HCT116 (cell line): ENCODE measurements around the gene ERVW-1. TPM values are rescaled to one million over a fixed set of nuclear protein-coding genes. Genes with fewer than 3 reads are reported as not detected.

Source experiments
- ATAC-seq: fragments of 200-7000 bp; cut with Tn5 transposase; 2 replicates; pipeline ENCODE4 v1.9.1; 2020; ENCODE audit warnings: mild to moderate bottlenecking, moderate library complexity
- BruUV-seq: library from RNA; stranded (reverse); fragments of 400-500 nt; replicated peaks from 2 replicates; lab custom pipeline; 2021; lab: Mats Ljungman, UMichigan
- CTCF ChIA-PET: fragments of 300-600 bp; sonication (Branson Sonifier 250); formaldehyde crosslinking; loops from one replicate; lab custom pipeline; 2021; ENCODE audit warnings: antibody characterized with exemption; lab: Charles Lee
- POLR2A ChIA-PET: fragments of 300-600, 350-600 bp; sonication (Branson Sonifier 250); formaldehyde crosslinking; loops from one replicate; lab custom pipeline; 2021; ENCODE audit warnings: antibody characterized with exemption; lab: Charles Lee
- RAD21 ChIA-PET, 2 experiments: fragments of 300-600 bp; sonication (Branson Sonifier 250); formaldehyde crosslinking; loops; one replicate each; lab custom pipeline; 2023; ENCODE audit warnings: low total read pairs in 2 of 2; ENCODE audit not compliant: uncharacterized antibody in 2 of 2, unreplicated experiment in 2 of 2, low non-redundant PET in 1 of 2; lab: Charles Lee
- DNase-seq: peaks from one replicate; pipeline ENCODE4 v3.0.0-alpha.2; 2010; ENCODE audit warnings: low read depth, low spot score
- H2AFZ ChIP-seq: fragments of 200-600 bp; shearing (Covaris generic), sonication (generic); 2 replicates; pipeline ENCODE4 v1.6.1; 2017; ENCODE audit warnings: low read depth, mixed run types, mixed read lengths, antibody characterized with exemption, low read length; ENCODE audit not compliant: poor library complexity, severe bottlenecking
- H3K27ac ChIP-seq: 2 replicates; pipeline ENCODE4 v1.5.1; 2012; ENCODE audit warnings: low read depth, low read length
- H3K27me3 ChIP-seq: fragments of 200-600 bp; sonication (generic); 2 replicates; pipeline ENCODE4 v1.6.1; 2016; ENCODE audit warnings: mixed run types, low read length, mixed read lengths; ENCODE audit not compliant: insufficient read depth
- H3K36me3 ChIP-seq, 2 experiments: fragments of 200-500 bp in 1 of 2; fragments of 200-600 bp in 1 of 2; sonication (Bioruptor generic) in 1 of 2; sonication (generic) in 1 of 2; 2 replicates each; pipeline versions ENCODE4 v1.5.1 to v1.6.1; 2014 to 2016; ENCODE audit warnings: low read length in 2 of 2, inconsistent platforms in 1 of 2, mixed read lengths in 1 of 2, mixed run types in 1 of 2; ENCODE audit not compliant: insufficient read depth in 2 of 2, control insufficient read depth in 1 of 2
- H3K4me1 ChIP-seq, 2 experiments: fragments of 200-600 bp in 1 of 2; sonication (generic) in 1 of 2; 2 replicates each; pipeline versions ENCODE4 v1.5.1 to v1.6.1; 2012 to 2017; ENCODE audit warnings: low read length in 2 of 2, inconsistent platforms in 1 of 2, mild to moderate bottlenecking in 1 of 2, mixed read lengths in 1 of 2, mixed run types in 1 of 2, moderate library complexity in 1 of 2; ENCODE audit not compliant: insufficient read depth in 2 of 2, control insufficient read depth in 1 of 2
- H3K4me2 ChIP-seq: fragments of 200-600 bp; sonication (generic); 2 replicates; pipeline ENCODE4 v1.6.1; 2017; ENCODE audit warnings: mixed run types, low read length, mixed read lengths
- H3K4me3 ChIP-seq, 2 experiments: fragments of 200-600 bp in 1 of 2; sonication (generic) in 1 of 2; replicated peaks in 1 of 2; 2 replicates each; pipeline ENCODE4 v1.5.1; 2011 to 2016; ENCODE audit warnings: low read length in 2 of 2, control low read depth in 1 of 2, low read depth in 1 of 2, mild to moderate bottlenecking in 1 of 2, mixed read lengths in 1 of 2, mixed run types in 1 of 2
- H3K79me2 ChIP-seq: fragments of 200-600 bp; sonication (generic); 2 replicates; pipeline ENCODE4 v1.6.1; 2017; ENCODE audit warnings: mild to moderate bottlenecking, mixed run types, low read length, moderate library complexity, mixed read lengths; ENCODE audit not compliant: insufficient read depth
- H3K9ac ChIP-seq: fragments of 200-600 bp; sonication (generic); 2 replicates; pipeline ENCODE4 v1.6.1; 2016; ENCODE audit warnings: low read length, mixed read lengths
- H3K9me2 ChIP-seq: fragments of 200-600 bp; sonication (generic), shearing (Covaris generic); 2 replicates; pipeline ENCODE4 v1.6.1; 2017; ENCODE audit warnings: mixed run types, mild to moderate bottlenecking, moderate library complexity; ENCODE audit not compliant: insufficient read depth
- H3K9me3 ChIP-seq, 2 experiments: fragments of 200-500 bp in 1 of 2; fragments of 200-600 bp in 1 of 2; sonication (Bioruptor generic) in 1 of 2; sonication (generic) in 1 of 2; 2 replicates each; pipeline ENCODE4 v1.6.1; 2014 to 2017; ENCODE audit warnings: low read length in 2 of 2, mixed read lengths in 2 of 2, inconsistent platforms in 1 of 2, low read depth in 1 of 2, mild to moderate bottlenecking in 1 of 2, mixed run types in 1 of 2, moderate library complexity in 1 of 2; ENCODE audit not compliant: control insufficient read depth in 1 of 2, insufficient read depth in 1 of 2
- H4K20me1 ChIP-seq: fragments of 200-600 bp; sonication (generic), shearing (Covaris generic); 2 replicates; pipeline ENCODE4 v1.6.1; 2017; ENCODE audit warnings: mixed run types, mild to moderate bottlenecking, moderate library complexity; ENCODE audit not compliant: insufficient read depth
- CEBPB ChIP-seq: IDR thresholded peaks from 2 replicates; pipeline ENCODE4 v1.6.1; 2012; ENCODE audit warnings: low read depth
- CTCF ChIP-seq, 3 experiments: fragments of 200-600 bp in 1 of 3; sonication (generic) in 1 of 3; IDR thresholded peaks in 2 of 3; conservative IDR thresholded peaks in 1 of 3; 2 replicates each; pipeline ENCODE4 v1.5.1; 2012 to 2017; ENCODE audit warnings: low read depth in 2 of 3, low read length in 2 of 3, antibody characterized with exemption in 1 of 3, borderline replicate concordance in 1 of 3, control low read depth in 1 of 3, mild to moderate bottlenecking in 1 of 3, mixed read lengths in 1 of 3, mixed run types in 1 of 3, moderate library complexity in 1 of 3; ENCODE audit not compliant: insufficient read depth in 1 of 3
- EGR1 ChIP-seq: IDR thresholded peaks from 2 replicates; pipeline ENCODE4 v1.6.1; 2012; ENCODE audit warnings: low read depth
- ELF1 ChIP-seq: IDR thresholded peaks from 2 replicates; pipeline ENCODE4 v1.6.1; 2012; ENCODE audit warnings: low read depth, borderline replicate concordance
- EZH2 ChIP-seq: fragments of 200-600 bp; sonication (generic); IDR thresholded peaks from 2 replicates; pipeline ENCODE4 v1.6.1; 2017; ENCODE audit warnings: antibody characterized with exemption, mixed run types
- EZH2phosphoT487 ChIP-seq: fragments of 200-600 bp; IDR thresholded peaks from 2 replicates; pipeline ENCODE4 v1.6.1; 2018; ENCODE audit warnings: antibody characterized with exemption, borderline replicate concordance
- POLR2A ChIP-seq: IDR thresholded peaks from 2 replicates; pipeline ENCODE4 v1.7.0; 2011; ENCODE audit warnings: borderline replicate concordance; ENCODE audit not compliant: insufficient read depth, insufficient read length; ENCODE audit errors: extremely low read depth
- REST ChIP-seq: IDR thresholded peaks from 2 replicates; pipeline ENCODE4 v1.6.1; 2012; ENCODE audit warnings: low read depth
- SRF ChIP-seq: IDR thresholded peaks from 2 replicates; pipeline ENCODE4 v1.6.1; 2012; ENCODE audit warnings: low read depth
- ZFX ChIP-seq: fragments of 450-650 bp; IDR thresholded peaks from 2 replicates; pipeline ENCODE4 v1.6.1; 2017
- ZNF274 ChIP-seq: fragments of 200-500 bp; sonication (Bioruptor generic); IDR thresholded peaks from 2 replicates; pipeline ENCODE4 v1.6.1; 2014; ENCODE audit warnings: mild to moderate bottlenecking, low read depth, low read length, inconsistent platforms
- intact Hi-C: fragments of 100-400 bp; cut with micrococcal nuclease; formaldehyde crosslinking; loops from 2 replicates; pipeline ENCODE4 v1.10.0; 2022
- total RNA-seq: library from RNA; stranded (reverse); gene quantifications from one replicate; pipeline ENCODE4 v1.2.1, GENCODE V29; 2021; ENCODE audit not compliant: unreplicated experiment
- TF ChIP-seq, protein P1 (sequence below): IDR thresholded peaks from 2 replicates; pipeline ENCODE4 v1.6.1; 2012

The ERVW-1 gene
- total RNA-seq, 1 experiment from 2014 or later: not detected

DNA sequence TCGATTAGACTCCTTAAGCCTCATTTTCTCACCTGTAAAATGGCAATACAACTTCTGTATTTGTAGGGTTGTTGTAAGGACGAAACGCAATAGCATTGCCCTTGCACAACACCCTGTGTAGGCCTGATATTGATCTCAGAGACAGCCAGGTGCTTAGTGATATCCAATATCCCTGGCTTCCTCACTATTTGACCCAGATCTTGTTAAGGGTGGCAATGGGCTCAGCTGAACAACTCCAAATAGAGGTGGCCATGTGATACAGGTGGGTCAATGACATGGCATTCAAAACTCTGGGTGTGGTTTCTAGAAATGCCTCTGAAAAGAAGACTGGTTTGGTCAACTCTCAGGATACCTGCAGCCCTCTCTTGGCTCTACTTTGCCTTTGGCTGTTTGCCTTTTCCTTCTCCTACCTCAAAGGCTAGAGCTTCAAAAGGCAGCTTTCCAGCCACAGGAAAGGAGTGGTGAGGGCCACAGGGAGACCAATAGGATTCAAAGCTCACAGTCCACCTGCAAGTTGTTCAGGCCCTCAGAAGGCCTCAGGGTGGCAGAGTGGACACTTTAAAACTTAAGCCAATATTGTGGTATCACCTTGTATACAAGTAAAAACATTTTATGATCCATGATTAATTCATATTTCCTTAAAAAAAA lies 45.3 kb downstream of the ERVW-1 start:
- Histone ChIP-seq H3K9me3 (no peaks in the 10 kb centered on the region), H3K4me3 (no peak overlapping the region), H4K20me1 (no peaks in the 10 kb centered on the region), H2AFZ (no peak overlapping the region), H3K36me3 (no peaks in the 10 kb centered on the region), H3K79me2 (no peaks in the 10 kb centered on the region), H3K9me2 (no peaks in the 10 kb centered on the region)
- no peak for DNase-seq
- POLR2A ChIA-PET: no interaction called here
- CTCF ChIA-PET: interaction anchor here (0.7 kb wide), 1 partner anchor 8 kb away, joined by 4 read pairs; no protein-coding TSS in a partner anchor
- RAD21 ChIA-PET: no interaction called here
- no peak for TF ChIP-seq POLR2A
- TF ChIP-seq ZNF274: no peak
- TF ChIP-seq, protein P1, sequence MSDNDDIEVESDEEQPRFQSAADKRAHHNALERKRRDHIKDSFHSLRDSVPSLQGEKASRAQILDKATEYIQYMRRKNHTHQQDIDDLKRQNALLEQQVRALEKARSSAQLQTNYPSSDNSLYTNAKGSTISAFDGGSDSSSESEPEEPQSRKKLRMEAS: no peak
- TF ChIP-seq, all 23 proteins: peak for 0
- no peak overlapping the region for H3K9ac ChIP-seq
- no peak overlapping the region for H3K27ac ChIP-seq
- no peak for ATAC-seq
- no peak overlapping the region for H3K4me2 ChIP-seq
- no TSS peak for BruUV-seq
- no peaks in the 10 kb centered on the region for H3K27me3 ChIP-seq
- intact Hi-C loops: no loop called here
- no peaks in the 10 kb centered on the region for H3K4me1 ChIP-seq

DNA sequence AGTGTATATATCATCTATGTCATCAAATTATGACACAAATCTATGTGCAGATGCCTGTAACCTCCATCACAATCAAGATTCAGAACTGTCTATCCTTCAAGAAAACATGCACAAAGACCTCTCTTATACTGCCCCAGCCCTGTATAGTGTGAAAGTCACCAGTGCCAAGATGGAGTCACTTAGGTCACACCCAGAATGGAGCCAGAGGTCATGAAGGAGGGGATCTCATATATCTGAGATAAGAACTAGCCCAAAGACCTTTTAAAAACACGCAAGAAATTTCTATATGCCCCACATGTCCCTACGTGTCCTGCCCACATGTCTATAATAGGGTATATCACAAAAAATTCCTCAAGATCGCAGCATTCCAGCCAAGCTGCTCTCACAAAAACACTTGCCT lies 50.6 kb downstream of the ERVW-1 start:
- POLR2A ChIA-PET: no interaction called here
- intact Hi-C loops: loop anchor here (10.0 kb wide), 1 partner anchor 182 kb away; the partner anchor contains the start of genes ANKIB1 and KRIT1

More for the DNA sequence above, 50.6 kb downstream of the ERVW-1 start:
- DNase-seq: no peak
- H3K9me2 ChIP-seq: no peaks in the 10 kb centered on the region
- no peaks in the 10 kb centered on the region for H3K9me3 ChIP-seq
- H3K9ac ChIP-seq: no peak overlapping the region
- BruUV-seq: no TSS peak
- H3K27ac ChIP-seq: no peak overlapping the region
- RAD21 ChIA-PET: no interaction called here
- H3K27me3 ChIP-seq: no peaks in the 10 kb centered on the region
- no peaks in the 10 kb centered on the region for H3K36me3 ChIP-seq
- H4K20me1 ChIP-seq: no peaks in the 10 kb centered on the region
- H3K4me2 ChIP-seq: no peak overlapping the region
- peaks cover 0 to 12% of the 10 kb centered on the region in 2 experiments; a peak in 2 of 4 replicates for H3K4me1 ChIP-seq
- CTCF ChIA-PET: no interaction called here
- no peak overlapping the region for H2AFZ ChIP-seq
- TF ChIP-seq CTCF (IDR thresholded peaks at IDR 0.05 in 2 of 3, conservative IDR thresholded peaks at IDR 0.05 in 1 of 3; ENCODE audit: borderline replicate concordance in 1 of 3, insufficient read depth in 1 of 3, low read depth in 2 of 3, low read length in 2 of 3) (no peak), ZNF274 (no peak), REST (no peak), EZH2phosphoT487 (no peak), POLR2A (no peak), CEBPB (no peak), SRF (no peak), ZFX (no peak), EGR1 (no peak), EZH2 (no peak), ELF1 (no peak)
- TF ChIP-seq, protein P1: no peak
- no peak for ATAC-seq
- no peaks in the 10 kb centered on the region for H3K79me2 ChIP-seq
- no peak overlapping the region for H3K4me3 ChIP-seq
